Left forelimb (tissue), 1 donor: Measurements from ENCODE around the gene ARHGAP15.

ENCODE experiments used
- DNase-seq: peaks from one replicate; pipeline ENCODE4 v3.0.0-alpha.2; 2018; ENCODE audit warnings: low spot score

The ARHGAP15 gene

DNA sequence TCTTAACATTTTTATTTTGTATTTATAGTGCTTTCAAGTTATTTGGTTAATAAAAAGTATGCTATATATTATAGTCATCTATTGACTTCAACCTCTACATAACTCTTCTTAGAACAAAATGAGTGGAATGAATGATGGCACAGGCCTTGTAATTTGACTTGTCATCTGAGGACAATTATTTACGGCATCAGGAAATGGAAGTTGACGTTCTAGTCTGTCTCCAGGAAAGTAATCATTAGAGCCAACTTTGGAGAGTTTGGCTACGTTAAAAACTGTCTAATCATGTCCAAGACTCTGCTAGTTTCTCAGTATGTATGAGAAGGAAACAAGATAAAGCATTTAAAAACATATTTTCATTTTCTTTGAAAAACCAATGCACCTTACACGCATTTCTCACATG is 353.6 kb downstream of the ARHGAP15 start:
- DNase-seq = no peak

DNA sequence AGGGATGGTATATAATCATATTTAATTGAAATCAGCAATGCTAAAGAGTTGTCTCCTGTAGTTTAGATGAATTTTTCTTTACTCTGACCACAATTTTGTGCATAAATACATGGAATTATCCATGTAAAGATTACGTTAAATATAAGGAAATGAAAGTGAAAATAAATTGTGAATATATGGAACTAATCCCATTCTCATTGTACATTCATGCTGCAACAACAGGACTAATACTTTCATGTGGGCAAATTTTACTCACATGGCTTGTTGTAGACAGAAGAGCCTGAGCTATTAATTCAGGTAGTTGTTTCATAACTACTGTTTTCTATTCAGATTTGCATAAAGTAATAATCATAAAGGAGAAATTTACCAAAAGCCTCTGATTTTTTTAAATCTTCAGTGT is 357.8 kb downstream of the ARHGAP15 start:
- no peak for DNase-seq

DNA sequence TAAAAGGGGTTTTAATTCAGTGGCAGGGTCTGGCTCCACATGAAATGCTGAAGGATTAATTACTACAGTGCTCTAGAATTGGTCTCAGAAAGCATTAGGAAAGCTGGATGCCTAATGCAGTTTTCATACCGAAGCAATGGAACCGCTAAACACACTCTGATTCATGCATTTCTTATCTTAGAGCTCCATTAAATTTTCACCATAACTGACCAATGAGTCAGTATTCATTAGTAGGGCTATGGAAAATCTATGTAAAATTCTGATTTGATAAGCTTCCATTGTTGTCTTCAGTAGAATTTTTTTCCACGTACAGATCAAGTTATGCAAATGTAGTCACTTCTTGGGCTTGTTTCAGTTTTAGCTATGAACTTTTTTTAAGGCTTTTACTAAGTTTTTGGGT is 359.9 kb downstream of the ARHGAP15 start:
- no peak for DNase-seq

DNA sequence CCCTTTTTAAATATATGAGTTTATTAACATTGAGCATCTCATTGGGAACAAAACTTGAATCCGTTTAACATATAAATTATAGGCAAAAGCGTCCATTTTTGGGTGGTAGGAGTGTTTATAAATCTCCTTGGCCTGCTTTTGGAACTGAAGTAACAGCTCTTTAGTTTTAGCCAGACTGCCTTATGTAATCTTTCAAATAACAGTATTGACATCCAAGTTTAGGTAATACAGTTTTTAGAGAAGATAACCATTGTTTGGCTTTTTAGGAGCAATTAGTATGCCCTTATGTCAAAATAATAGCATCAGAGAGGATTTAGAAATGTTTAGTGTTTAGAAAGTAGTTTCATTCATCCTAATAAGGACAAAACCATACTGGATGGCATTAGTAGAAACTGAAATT is 361.9 kb downstream of the ARHGAP15 start:
- DNase-seq = no peak

DNA sequence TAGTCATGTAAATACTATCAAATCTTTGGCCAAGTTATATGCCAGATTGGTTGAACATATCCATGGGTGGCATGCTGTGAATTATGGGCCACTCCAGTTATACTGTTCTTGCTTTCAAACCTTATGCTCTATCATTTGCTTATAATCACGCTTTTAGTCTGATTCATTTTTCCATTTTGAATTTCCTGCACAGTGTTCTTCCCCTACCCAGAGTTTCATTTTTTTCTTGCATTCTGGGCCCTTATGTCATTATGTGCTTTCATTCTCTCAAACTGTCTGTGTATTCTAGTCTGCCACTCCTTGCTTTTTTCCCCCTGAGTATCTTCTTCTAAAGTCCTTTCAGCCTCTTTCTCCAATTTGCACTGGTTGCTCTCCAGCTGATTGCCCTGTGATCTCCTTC is 364.1 kb downstream of the ARHGAP15 start:
- DNase-seq = no peak

DNA sequence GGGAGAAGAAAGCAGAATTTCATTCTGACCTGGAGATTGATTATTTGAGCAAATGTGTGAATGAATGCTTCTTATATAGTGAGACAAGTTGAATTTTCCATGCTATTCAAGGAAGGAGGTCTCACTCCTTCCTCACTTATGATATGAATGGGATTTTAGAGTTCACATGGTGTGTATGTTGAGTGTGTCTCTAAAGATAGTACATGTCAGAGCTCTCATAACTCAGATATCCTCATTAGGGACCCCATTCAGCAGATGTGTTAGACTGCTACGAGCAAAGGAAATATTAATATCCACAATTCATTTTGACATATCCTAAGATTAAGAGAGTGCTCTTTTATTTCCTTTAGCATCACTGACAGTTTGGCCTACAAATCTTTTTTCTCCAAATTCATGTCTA is 368.5 kb downstream of the ARHGAP15 start:
- DNase-seq = no peak

DNA sequence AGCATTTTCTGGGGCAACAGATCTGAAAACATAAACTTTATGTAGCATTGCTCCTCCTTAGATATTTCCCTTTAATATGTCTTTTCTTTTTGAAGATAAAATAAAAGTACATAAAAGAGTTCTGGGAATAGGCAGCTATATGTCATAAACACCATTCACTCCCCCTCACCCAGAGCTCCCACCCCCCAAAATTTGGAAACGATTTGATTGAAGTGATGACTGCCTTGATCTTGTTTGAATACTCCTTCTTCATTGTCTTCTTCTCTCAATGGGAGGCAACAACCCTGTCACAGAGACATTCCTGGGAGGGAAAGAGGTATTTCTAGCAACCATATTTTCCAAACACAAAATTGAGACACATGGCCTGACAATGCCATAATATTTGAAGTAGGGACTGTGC is 369.3 kb downstream of the ARHGAP15 start:
- DNase-seq = no peak

DNA sequence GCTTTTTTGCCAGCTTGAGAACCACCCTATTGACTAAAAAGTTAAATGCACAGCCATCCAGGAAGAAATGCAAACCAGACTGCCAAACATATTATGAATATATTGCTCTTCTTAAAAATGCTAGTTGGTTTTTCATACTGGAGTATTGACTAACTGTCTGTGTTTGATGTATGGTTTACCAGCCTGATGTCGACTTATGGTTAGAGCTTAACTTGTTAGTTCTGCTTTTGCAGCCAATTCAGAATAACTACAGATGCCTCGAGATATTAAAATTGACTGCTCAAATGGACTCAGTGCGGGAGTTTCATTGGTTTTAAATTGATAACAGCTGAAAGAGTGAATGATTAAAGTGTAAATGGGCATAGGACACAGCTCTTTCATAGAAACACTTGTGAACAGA is 369.8 kb downstream of the ARHGAP15 start:
- DNase-seq = no peak

DNA sequence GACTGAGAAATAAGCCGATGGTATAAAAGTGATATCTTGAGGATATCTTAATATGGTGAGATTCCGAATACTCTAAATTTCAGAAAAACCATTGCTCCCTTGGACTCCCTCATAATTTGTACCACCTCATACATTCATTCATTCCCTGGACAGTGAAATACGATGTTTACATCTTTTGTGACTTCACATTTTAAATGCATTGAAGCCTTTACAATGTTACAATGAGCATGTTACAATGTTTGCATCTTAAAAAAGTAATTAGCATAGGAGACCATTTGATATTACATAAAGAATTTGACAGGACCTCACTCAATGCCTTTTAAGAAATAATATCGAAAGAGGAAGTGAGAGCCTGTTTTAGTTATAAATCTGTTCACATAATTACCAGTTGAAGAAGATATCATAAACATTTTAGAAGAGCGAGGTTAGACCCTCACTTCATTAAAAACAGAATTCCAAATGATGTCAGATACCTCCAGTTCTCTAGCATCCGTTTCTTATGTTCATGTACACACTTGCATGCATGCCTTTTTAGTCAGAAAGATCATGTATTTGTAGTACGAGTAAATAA is 372.0 kb downstream of the ARHGAP15 start:
- no peak for DNase-seq

DNA sequence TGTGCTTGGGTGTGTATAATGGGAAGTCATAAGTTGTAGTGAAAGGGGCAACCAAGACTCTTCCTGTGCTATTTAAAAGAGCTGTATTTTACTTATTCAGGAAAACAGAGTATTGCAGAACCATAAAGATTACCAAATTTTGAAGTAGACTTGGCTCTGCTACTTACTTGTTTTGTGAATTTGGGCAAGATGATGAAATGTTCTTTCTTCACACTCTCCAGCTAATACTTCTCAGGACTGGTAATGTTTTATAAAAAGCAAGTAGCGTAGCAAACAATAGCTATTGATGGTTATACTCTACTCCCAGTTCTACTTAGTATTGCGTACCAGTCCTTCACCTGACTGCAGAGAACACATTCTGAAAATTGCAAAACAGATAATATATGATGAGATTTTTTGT is 374.1 kb downstream of the ARHGAP15 start:
- no peak for DNase-seq

DNA sequence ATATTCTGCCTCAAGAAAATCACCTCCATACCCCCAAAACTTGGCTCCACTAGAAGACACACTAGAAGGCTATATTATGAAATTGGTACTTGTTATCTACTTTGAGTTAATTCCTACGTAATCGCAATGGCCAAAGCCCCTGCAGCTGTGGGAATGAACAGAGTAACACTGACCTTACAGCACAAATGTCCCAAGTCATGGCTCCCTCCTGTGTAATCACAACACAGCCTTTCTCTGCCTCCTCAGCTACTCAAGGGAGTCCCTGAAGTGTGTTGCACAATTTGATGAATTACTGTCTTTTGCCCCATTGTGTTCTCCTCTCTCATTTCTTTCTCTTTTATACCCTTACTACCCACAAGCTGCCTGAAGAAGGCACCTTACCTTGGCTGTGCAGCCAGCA is 375.2 kb downstream of the ARHGAP15 start:
- no peak for DNase-seq

DNA sequence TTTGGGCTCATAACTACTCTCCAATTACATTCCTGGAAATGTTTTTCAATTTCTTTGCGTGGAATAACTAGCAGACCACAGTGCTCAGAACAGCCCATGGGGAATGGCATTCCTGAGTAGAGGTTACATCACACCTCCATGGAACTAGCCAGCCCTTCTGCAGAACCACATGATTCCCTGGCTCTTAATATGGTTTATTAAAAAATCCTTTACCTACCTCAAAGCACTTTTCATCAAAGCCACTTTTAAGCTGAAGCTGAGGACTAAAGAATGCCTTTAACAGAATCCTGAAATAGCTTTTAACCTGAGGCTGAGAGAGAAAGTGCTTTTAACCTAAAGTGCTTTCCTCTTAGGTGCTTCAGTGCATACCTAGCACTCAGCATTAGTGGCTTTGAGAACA is 376.3 kb downstream of the ARHGAP15 start:
- DNase-seq = no peak

DNA sequence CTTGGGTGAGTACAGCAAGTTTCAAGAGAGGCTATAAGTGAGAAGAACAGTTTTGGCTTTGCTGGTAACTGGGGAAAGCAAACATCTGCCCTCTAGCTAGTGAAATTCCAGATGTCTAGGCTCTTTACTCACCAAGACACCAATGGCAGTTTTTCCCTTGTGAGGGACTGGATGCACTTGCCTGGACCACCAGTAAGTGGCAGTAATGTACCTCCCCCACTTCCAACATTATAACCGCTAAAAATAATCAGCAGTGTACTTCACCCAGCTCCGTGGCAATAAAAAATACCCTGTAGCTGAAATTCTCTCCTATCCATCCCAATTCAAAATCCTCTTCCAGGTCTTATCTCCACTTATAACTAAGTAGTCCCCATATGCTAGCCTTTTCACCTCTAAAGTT is 383.9 kb downstream of the ARHGAP15 start:
- DNase-seq = no peak

DNA sequence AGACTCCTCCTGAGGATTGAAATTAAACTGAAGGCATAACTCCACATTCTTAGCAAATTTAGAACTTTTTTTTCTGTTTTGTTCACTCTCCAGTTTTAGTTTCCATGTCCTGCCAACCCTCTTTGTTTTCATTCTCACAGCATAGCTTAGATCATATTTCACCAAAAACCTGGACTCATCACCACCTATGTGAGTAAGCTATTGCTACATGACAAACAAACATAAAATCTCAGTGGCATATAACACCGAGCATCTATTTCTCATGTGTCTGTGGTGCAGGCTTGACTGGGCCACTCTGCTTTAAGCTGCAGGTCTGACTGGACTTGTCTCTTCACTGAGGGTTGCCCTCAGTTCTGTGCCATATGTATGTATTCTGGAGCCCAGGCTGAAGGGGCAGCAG is 385.2 kb downstream of the ARHGAP15 start:
- DNase-seq = no peak

DNA sequence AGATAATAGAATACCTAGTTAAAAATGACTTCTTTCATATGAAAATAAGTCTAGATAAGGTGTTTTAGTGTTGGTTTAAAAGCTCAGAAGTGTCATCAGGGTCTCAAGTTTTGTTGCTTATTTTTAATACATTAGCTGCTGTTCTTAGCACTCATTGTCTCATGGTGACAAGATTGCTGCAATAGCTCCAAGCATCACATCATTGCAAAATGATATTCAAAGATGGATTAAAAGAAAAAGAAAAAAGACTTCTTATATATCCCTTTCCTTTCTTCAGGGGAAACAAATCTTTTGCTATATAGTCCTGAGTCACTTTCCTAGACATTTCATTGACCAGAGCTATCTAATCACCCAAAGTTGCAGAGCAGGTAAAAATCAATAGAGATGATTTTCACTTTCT is 386.1 kb downstream of the ARHGAP15 start:
- DNase-seq = no peak

DNA sequence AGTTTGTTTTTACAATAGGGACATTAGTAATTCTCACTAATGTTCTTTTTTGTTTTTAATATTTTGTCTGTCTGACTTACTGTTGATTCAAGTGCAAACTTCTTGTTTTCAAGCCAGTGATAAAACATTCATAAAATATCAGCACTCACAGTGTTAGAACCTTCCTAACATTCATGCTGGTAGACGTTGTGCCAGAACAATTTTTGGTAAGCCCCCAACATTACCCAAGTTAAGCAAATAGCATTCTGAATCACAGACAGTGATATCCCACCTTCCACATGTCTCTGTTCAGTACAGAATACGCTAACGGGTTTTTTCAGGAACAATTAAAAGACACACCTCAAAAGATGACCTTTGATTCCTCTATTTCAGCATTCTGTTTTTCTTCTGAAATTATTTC is 390.3 kb downstream of the ARHGAP15 start:
- DNase-seq = no peak

DNA sequence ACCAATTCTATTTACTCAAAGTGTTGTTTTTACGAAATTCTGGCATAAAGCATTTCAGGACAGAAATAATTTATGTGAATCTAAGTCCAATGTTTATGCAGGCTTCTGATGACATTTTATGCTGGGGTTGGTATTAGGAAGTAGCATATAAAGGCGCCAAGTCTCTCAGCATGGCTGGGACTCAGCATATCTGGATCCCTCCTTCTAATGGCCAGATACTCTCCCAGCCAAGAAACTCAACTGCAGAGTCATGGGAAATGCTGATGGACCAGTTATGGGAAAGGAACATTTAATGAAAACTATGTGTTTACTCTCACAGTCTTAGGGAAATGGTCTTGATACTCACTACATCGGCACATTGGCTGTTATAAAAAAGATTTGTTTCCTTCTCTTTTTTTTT is 392.2 kb downstream of the ARHGAP15 start:
- DNase-seq = no peak

DNA sequence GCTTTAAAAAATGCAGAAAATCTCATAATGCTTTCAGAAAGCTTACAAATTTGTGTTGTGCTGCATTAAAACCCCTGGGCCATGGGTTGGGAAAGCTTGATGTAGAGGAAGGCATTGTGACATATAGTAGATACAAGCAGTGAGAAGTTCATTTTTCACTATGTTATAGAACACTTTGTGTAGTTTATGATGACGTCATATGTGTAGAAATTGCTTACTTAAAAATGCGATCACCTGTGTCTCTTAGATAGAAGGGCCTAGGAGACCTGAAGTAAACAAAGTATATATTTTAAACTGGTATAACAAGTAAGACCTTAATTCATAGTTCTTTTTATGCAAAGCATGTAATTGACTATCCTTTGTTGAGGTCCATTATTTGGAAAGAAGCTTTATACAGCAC is 393.5 kb downstream of the ARHGAP15 start:
- DNase-seq = no peak

DNA sequence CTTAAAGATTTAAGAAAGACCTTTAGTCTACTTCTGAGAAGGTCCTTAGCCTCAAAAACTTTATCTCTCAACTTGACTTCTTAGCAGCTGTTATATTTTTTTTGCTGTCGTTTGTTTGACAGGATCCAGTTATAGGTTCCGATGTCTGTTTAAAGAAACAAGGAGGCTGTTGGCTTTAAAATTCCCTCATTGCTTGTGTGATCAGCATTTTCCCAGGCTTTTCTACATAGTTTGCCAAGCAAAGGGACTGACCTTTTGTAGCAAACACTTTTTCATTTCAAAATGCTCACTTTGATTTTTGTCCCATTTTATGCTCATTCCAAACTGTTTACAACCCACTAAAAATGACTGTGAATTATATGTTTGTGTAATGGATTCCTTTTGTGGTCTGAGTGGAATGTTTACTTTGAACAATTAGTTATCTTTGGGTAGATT is 394.9 kb downstream of the ARHGAP15 start:
- DNase-seq = no peak

DNA sequence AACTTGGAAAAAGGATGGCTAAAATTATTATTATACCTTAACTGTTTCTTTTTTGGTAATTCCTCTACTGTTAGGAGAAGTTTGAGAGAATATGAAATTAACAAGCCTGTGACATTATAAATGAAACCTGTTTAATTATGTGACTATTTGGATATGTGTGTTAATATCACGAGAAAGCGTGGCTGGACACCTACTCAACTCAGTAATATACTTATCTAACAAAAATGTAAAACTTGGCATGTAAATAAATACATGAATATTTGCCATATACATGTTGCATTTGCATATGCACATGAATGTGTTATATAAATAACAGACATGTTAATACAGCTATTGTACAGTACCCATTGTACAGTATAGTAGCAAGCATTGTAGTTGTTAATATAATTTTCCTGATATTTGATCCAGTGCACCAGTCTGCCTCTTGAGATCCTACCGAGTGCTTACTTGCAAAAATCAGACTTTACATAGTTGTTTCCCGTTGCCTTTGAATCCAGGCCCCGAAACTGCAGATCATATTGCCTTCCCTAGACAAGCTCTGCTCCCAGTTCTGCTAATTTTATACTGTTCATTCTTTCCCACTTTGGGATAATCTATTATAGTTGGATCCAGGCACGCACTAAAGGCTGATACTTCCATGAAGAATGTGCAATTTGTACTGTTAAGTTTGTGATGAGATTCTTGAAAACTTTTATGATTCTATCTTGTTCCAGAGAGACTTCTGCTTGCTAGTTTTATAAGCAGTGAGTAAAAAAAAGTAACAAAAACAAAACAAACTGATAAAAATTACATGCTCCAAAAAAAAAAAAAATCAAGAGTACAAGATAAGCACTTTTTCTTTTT is 395.6 kb downstream of the ARHGAP15 start:
- DNase-seq = no peak

DNA sequence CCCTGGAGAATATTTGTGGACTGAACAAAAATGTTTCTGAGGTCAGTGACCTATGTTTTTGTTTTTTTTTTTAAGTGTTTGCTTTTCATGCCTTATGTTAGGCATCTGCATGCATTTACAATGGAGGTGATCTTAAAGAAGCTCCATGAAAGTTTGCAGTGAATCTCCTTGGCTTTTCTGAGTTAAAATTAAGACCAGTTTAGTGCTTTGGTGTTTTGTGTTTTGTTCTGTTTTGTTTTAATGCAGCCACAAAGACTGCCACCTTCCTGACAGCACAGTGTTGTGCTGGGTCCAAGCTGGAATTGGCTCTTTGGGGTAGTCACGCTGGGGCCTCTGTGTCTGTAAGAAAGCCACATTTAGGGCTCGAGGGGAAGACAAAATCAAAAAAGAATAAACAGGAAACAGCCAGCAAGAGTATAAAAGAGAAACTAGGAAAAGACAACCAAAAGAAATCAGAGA is 396.2 kb downstream of the ARHGAP15 start:
- DNase-seq = no peak

DNA sequence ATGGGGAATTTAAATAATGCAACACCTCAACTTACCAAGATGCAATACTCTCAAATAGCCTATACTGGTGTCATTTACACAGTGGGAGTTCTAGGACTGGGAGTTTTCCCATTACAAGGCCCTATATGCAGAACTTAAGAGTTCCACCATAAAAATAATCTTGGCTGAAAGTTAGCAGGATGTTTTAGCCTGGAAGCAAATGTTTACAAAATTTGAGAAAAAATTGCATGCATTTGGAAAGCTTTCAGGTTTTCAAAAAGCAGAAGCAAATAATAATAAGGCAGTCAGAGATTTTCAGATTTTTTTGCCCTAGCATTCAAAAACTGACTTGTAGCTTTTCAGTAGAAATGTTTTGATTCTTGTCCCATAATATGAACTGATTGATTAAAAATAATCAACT is 397.3 kb downstream of the ARHGAP15 start:
- no peak for DNase-seq

DNA sequence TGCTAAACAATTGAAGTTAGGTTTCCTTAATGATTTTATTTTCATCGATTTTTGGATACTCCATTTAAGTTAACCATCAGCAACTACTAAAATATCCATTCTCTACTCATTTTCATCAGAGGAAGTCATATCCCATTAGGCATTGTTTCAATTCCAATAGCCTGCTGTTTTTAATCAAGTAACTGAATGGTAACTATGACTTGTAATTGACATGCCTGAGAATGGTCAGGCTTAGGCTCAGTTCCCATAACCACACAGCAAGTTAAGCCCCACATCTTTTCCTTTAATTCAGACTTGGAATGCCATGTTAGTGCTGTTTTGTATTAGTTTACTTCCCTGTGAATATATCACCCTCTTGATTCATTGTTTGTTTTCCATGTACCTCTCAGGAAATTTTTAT is 398.8 kb downstream of the ARHGAP15 start:
- DNase-seq = no peak
